H1 (cell line): Measurements from ENCODE around the gene FBLN5. TPM values are rescaled to one million over a fixed set of nuclear protein-coding genes. Genes with fewer than 3 reads are reported as not detected.
"Not testable (repeated sequence)": the region's sequence is repeated elsewhere in the genome, so short reads cannot be mapped to it uniquely, and the experiment has no call there.

ENCODE experiments used
- CTCF ChIA-PET: fragments of 300-600 bp; sonication (Branson Sonifier 250); formaldehyde crosslinking; loops from one replicate; lab custom pipeline; 2021; ENCODE audit not compliant: partially characterized antibody; lab: Charles Lee
- POLR2A ChIA-PET: fragments of 300-600 bp; sonication (Branson Sonifier 250); formaldehyde crosslinking; loops from one replicate; lab custom pipeline; 2021; ENCODE audit warnings: inconsistent platforms; ENCODE audit not compliant: partially characterized antibody; lab: Charles Lee
- DNase-seq, 2 experiments: peaks; one replicate each; pipeline versions ENCODE4 v3.0.0 to v3.0.0-alpha.2; 2010 to 2022; ENCODE audit warnings: low spot score in 2 of 2, low read depth in 1 of 2, mixed read lengths in 1 of 2
- FAIRE-seq: peaks from 2 replicates; lab custom pipeline; 2011; peaks lifted over from hg19 to GRCh38; lab: Jason Lieb, UNC
- H2AFZ ChIP-seq: 2 replicates; pipeline ENCODE4 v1.8.1; 2012; ENCODE audit warnings: low read length, inconsistent platforms
- H2AK5ac ChIP-seq: 2 replicates; pipeline ENCODE4 v1.6.1; 2013; ENCODE audit warnings: low read depth, low read length
- H2BK120ac ChIP-seq: replicated peaks from 2 replicates; pipeline ENCODE3; 2013; ENCODE audit warnings: low read depth, low read length, inconsistent platforms
- H2BK12ac ChIP-seq: 2 replicates; pipeline ENCODE4 v1.6.1; 2013; ENCODE audit warnings: low read depth, low read length
- H2BK15ac ChIP-seq: 2 replicates; pipeline ENCODE4 v1.6.1; 2013; ENCODE audit warnings: low read length
- H2BK20ac ChIP-seq: 2 replicates; pipeline ENCODE4 v1.6.1; 2013; ENCODE audit warnings: low read length
- H2BK5ac ChIP-seq: 2 replicates; pipeline ENCODE4 v1.6.1; 2013; ENCODE audit warnings: low read depth, low read length
- H3K14ac ChIP-seq: 2 replicates; pipeline ENCODE4 v1.6.1; 2013; ENCODE audit warnings: inconsistent platforms; ENCODE audit not compliant: insufficient read length
- H3K18ac ChIP-seq: 2 replicates; pipeline ENCODE4 v1.6.1; 2013; ENCODE audit warnings: low read length; ENCODE audit errors: extremely low read depth
- H3K23ac ChIP-seq: 2 replicates; pipeline ENCODE4 v1.6.1; 2013; ENCODE audit warnings: inconsistent platforms; ENCODE audit not compliant: insufficient read length
- H3K23me2 ChIP-seq: 2 replicates; pipeline ENCODE4 v1.6.1; 2013; ENCODE audit warnings: low read depth, low read length
- H3K27ac ChIP-seq: 2 replicates; pipeline ENCODE4 v1.6.1; 2011; ENCODE audit warnings: low read depth, low read length, inconsistent platforms
- H3K27me3 ChIP-seq, 4 experiments: replicated peaks in 1 of 4; 1 replicate in 1 of 4; 2 replicates in 3 of 4; pipeline versions ENCODE4 v1.6.1 to v1.8.1; 2011 to 2013; ENCODE audit warnings: low read length in 3 of 4, mild to moderate bottlenecking in 3 of 4, inconsistent platforms in 2 of 4, mixed read lengths in 2 of 4, moderate library complexity in 1 of 4; ENCODE audit not compliant: control insufficient read depth in 3 of 4, insufficient read depth in 3 of 4; ENCODE audit errors: extremely low read depth in 1 of 4
- H3K36me3 ChIP-seq, 4 experiments: 2 replicates each; pipeline versions ENCODE4 v1.6.1 to v1.8.1; 2011 to 2013; ENCODE audit warnings: mild to moderate bottlenecking in 4 of 4, low read length in 3 of 4, moderate library complexity in 2 of 4, control low read depth in 1 of 4, inconsistent platforms in 1 of 4; ENCODE audit not compliant: insufficient read depth in 4 of 4, control insufficient read depth in 2 of 4
- H3K4ac ChIP-seq: replicated peaks from 2 replicates; pipeline ENCODE3; 2013; ENCODE audit warnings: low read length, low read depth, mixed read lengths, inconsistent platforms; ENCODE audit not compliant: insufficient read length
- H3K4me1 ChIP-seq, 4 experiments: replicated peaks in 1 of 4; 1 replicate in 1 of 4; 2 replicates in 3 of 4; pipeline versions ENCODE4 v1.6.1 to v1.8.1; 2011 to 2013; ENCODE audit warnings: low read length in 3 of 4, inconsistent platforms in 2 of 4, mixed read lengths in 1 of 4; ENCODE audit not compliant: insufficient read depth in 4 of 4, control insufficient read depth in 3 of 4
- H3K4me2 ChIP-seq, 2 experiments: 2 replicates each; pipeline versions ENCODE4 v1.6.1 to v1.8.1; 2011 to 2013; ENCODE audit warnings: low read depth in 2 of 2, low read length in 2 of 2, control low read depth in 1 of 2, inconsistent platforms in 1 of 2, mild to moderate bottlenecking in 1 of 2; ENCODE audit not compliant: insufficient read depth in 1 of 2
- H3K4me3 ChIP-seq, 4 experiments: fragments of 200-600, 300-600 bp in 1 of 4; sonication (generic), shearing (Covaris generic), sonication (Bioruptor Twin) in 1 of 4; 2 replicates each; pipeline versions ENCODE4 v1.5.1 to v1.8.1; 2011 to 2016; ENCODE audit warnings: low read length in 4 of 4, low read depth in 3 of 4, control low read depth in 2 of 4, inconsistent platforms in 2 of 4, mild to moderate bottlenecking in 2 of 4, mixed read lengths in 1 of 4, moderate library complexity in 1 of 4; ENCODE audit not compliant: insufficient read depth in 2 of 4; ENCODE audit errors: extremely low read depth in 1 of 4
- H3K56ac ChIP-seq: replicated peaks from 2 replicates; pipeline ENCODE3; 2013; ENCODE audit warnings: low read depth, mild to moderate bottlenecking, mixed read lengths, low read length, inconsistent platforms; ENCODE audit not compliant: insufficient read length
- H3K79me1 ChIP-seq: 2 replicates; pipeline ENCODE4 v1.6.1; 2013; ENCODE audit warnings: low read depth, low read length, control low read depth
- H3K79me2 ChIP-seq, 2 experiments: 2 replicates each; pipeline versions ENCODE4 v1.6.1 to v1.8.1; 2012 to 2013; ENCODE audit warnings: low read length in 2 of 2, mild to moderate bottlenecking in 2 of 2, inconsistent platforms in 1 of 2; ENCODE audit not compliant: insufficient read depth in 2 of 2, control insufficient read depth in 1 of 2
- H3K9ac ChIP-seq, 4 experiments: replicated peaks in 1 of 4; 1 replicate in 1 of 4; 2 replicates in 3 of 4; pipeline versions ENCODE4 v1.6.1 to v1.8.1; 2011 to 2013; ENCODE audit warnings: low read depth in 3 of 4, low read length in 3 of 4, control low read depth in 2 of 4, mild to moderate bottlenecking in 2 of 4, moderate library complexity in 2 of 4, inconsistent platforms in 1 of 4; ENCODE audit errors: extremely low read depth in 1 of 4
- H3K9me3 ChIP-seq, 2 experiments: 2 replicates each; pipeline versions ENCODE4 v1.6.1 to v1.8.1; 2012 to 2013; ENCODE audit warnings: mild to moderate bottlenecking in 2 of 2, moderate library complexity in 2 of 2, control low read depth in 1 of 2, inconsistent platforms in 1 of 2, low read depth in 1 of 2, low read length in 1 of 2, mixed read lengths in 1 of 2; ENCODE audit not compliant: insufficient read depth in 2 of 2
- H4K20me1 ChIP-seq, 2 experiments: replicated peaks in 1 of 2; 2 replicates each; pipeline versions ENCODE3 to v1.8.1; 2011 to 2013; ENCODE audit warnings: inconsistent platforms in 2 of 2, low read length in 2 of 2, mild to moderate bottlenecking in 1 of 2; ENCODE audit not compliant: insufficient read depth in 2 of 2, control insufficient read depth in 1 of 2
- H4K5ac ChIP-seq: 2 replicates; pipeline ENCODE4 v1.6.1; 2013; ENCODE audit warnings: low read length, low read depth, mixed read lengths, inconsistent platforms; ENCODE audit not compliant: insufficient read length
- H4K8ac ChIP-seq: 2 replicates; pipeline ENCODE4 v1.8.0; 2013; ENCODE audit warnings: mild to moderate bottlenecking, moderate library complexity, low read length, inconsistent platforms; ENCODE audit not compliant: insufficient read depth; ENCODE audit errors: extremely low read depth
- H4K91ac ChIP-seq: replicated peaks from 2 replicates; pipeline ENCODE3; 2013; ENCODE audit warnings: low read length, mixed read lengths, inconsistent platforms; ENCODE audit not compliant: insufficient read length
- WGBS, 2 experiments: shearing (Covaris generic) in 1 of 2; methylation state at CpG; one replicate each; pipeline versions ENCODE4 v1.1.6 to v1.1.7; 2013 to 2015; ENCODE audit warnings: low lambda C conversion rate in 2 of 2, mixed read lengths in 2 of 2, inconsistent platforms in 1 of 2, low coverage in 1 of 2, missing lambda C conversion rate in 1 of 2; ENCODE audit not compliant: insufficient replicate concordance in 2 of 2, insufficient coverage in 1 of 2, insufficient read length in 1 of 2; ENCODE audit errors: extremely low coverage in 1 of 2, missing lambda C conversion rate in 1 of 2; 5-methylcytosine and 5-hydroxymethylcytosine counted together
- polyA plus RNA-seq, 7 experiments: library from polyadenylated mRNA; depleted of rRNA in 3 of 7; stranded (reverse) in 5 of 7; unstranded in 2 of 7; fragments of >200 nt in 5 of 7; fragments of 200-250 nt in 2 of 7; gene quantifications; 1 replicate in 5 of 7; 2 replicates in 1 of 7; 4 replicates in 1 of 7; pipeline versions ENCODE4 v1.2.1 to v1.2.3, GENCODE V29; 2011 to 2013; ENCODE audit warnings: missing spikeins in 2 of 7, mixed read lengths in 2 of 7
- total RNA-seq: library from RNA; stranded (reverse); fragmentation: NEBNext Ultra II Directional; extraction: Animal tissue kit (Norgen Biotek cat#: 25700); gene quantifications from 2 replicates; pipeline ENCODE4 v1.2.1, GENCODE V29; 2021

The FBLN5 gene
- total and polyA plus RNA-seq, 2 of the 8 experiments (the other 6 are each of a cell fraction or from before 2014, with no cell fraction given) = 0.88 to 3.5 TPM

GRCh38 chr14:91871401-91871800 is 76.1 kb downstream of the FBLN5 start:
- H3K79me1 ChIP-seq, H3K79me2 ChIP-seq, DNase-seq, H3K56ac ChIP-seq, H3K18ac ChIP-seq, H4K20me1 ChIP-seq, H2BK20ac ChIP-seq, H3K23me2 ChIP-seq, H3K4me1 ChIP-seq, H3K4me2 ChIP-seq, H2BK12ac ChIP-seq, H3K27me3 ChIP-seq, H3K27ac ChIP-seq, H3K23ac ChIP-seq, H2BK5ac ChIP-seq, H2AK5ac ChIP-seq, H2AFZ ChIP-seq, H3K4ac ChIP-seq, H3K4me3 ChIP-seq, H2BK15ac ChIP-seq, H3K14ac ChIP-seq, H3K36me3 ChIP-seq, H2BK120ac ChIP-seq, H3K9me3 ChIP-seq, POLR2A ChIA-PET, H4K91ac ChIP-seq, H4K8ac ChIP-seq, H4K5ac ChIP-seq, FAIRE-seq, H3K9ac ChIP-seq: not testable (repeated sequence)
- 65% methylated on average over 4 of the region's 4 CpGs; no CpG with 5 or more reads in 1 of the 2 experiments for WGBS, 2 experiments
- CTCF ChIA-PET = interaction anchor here (0.6 to 3.1 kb wide), 2 partner anchors 12 to 422 kb away, joined by 3 to 10 read pairs; no protein-coding TSS in a partner anchor
